Rectal smooth muscle tissue (tissue), 1 donor: ENCODE data around the gene ITPKB.

Experiments
- H3K27ac ChIP-seq: one replicate; pipeline ENCODE4 v1.7.0; 2013; ENCODE audit warnings: low read depth, low read length, inconsistent platforms
- H3K27me3 ChIP-seq: one replicate; pipeline ENCODE4 v1.7.0; 2013; ENCODE audit warnings: low read length; ENCODE audit not compliant: control insufficient read depth, insufficient read depth
- H3K36me3 ChIP-seq: one replicate; pipeline ENCODE4 v1.7.0; 2013; ENCODE audit warnings: low read length; ENCODE audit not compliant: control insufficient read depth, insufficient read depth
- H3K4me1 ChIP-seq: one replicate; pipeline ENCODE4 v1.7.0; 2013; ENCODE audit warnings: low read length; ENCODE audit not compliant: control insufficient read depth, insufficient read depth
- H3K4me3 ChIP-seq: one replicate; pipeline ENCODE4 v1.7.0; 2013; ENCODE audit warnings: low read length
- H3K9ac ChIP-seq: one replicate; pipeline ENCODE4 v1.7.0; 2013; ENCODE audit warnings: low read length

The ITPKB gene

GRCh38 chr1:226637147-226637935, 101.7 kb downstream of the ITPKB start:
- H3K4me3 ChIP-seq, result no peak overlapping the region
- peaks cover 39% of the 10 kb centered on the region for H3K4me1 ChIP-seq
- peak overlapping the region; percentile 73 for H3K27ac ChIP-seq
- no peaks in the 10 kb centered on the region for H3K27me3 ChIP-seq
- H3K36me3 ChIP-seq, result peaks cover 10% of the 10 kb centered on the region
- H3K9ac ChIP-seq, result no peak overlapping the region

GRCh38 chr1:226636847-226637096, 102.3 kb downstream of the ITPKB start:
- Histone ChIP-seq H3K27ac (no peak overlapping the region), H3K36me3 (peaks cover 10% of the 10 kb centered on the region), H3K4me3 (no peak overlapping the region), H3K9ac (no peak overlapping the region), H3K27me3 (no peaks in the 10 kb centered on the region), H3K4me1 (peaks cover 43% of the 10 kb centered on the region)

DNA sequence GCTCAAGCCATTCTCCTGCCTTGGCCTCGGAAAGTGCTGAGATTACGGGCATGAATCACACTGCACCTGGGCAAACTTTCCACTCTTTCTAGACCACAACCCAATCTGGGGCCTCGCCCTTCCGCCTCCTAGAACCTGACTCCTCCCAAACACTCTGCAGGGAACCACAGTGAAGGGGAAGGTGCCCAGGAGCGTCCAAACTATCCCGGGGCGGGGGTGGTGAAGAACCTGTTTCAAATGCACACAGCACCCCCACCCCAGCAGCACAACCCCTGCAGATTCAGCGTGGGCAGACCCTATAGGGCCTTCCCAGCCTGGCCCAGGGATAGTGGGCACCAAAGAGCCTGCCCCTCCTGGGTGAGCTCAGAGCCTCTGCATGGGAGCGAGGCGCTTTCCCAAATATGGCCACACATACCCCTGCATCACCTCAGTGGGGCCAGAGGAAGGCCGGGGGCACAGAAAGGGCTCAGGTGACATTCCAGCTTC, 103.6 kb downstream of the ITPKB start:
- Histone ChIP-seq H3K27ac (no peak overlapping the region), H3K27me3 (no peaks in the 10 kb centered on the region), H3K9ac (no peak overlapping the region), H3K36me3 (peaks cover 7% of the 10 kb centered on the region), H3K4me1 (peaks cover 41% of the 10 kb centered on the region), H3K4me3 (no peak overlapping the region)

DNA sequence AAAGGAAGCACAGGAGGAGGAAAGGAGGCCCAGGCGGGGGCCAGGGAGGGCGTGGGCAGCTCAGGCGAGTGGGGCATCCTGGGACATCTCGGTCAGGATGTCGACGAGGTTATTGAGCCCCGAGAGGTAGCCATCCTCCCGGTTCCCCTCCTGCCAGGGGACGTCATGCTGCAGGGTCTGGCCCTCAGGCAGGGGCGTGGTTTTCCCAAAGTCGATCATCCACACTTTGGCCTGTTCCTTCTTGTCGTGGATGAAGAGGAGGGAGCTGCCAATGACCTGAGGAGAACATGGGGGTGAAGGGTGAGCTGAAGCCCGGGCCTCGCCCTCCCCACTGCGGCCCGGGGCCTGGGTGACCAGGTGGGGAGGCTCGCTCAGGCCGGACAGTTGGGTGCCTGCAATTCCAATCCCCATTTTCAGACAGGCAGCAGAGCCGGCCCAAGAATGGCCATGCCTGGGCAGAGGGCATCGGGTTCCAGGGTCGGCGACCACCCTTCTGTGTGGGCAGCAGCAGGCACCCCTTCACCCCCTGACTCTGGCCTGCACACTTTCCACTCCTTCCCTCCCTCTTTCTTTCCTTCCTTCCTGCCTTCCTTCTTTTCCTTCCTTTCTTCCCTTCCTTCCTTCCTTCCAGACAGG, 104.4 kb downstream of the ITPKB start:
- peaks cover 4% of the 10 kb centered on the region for H3K36me3 ChIP-seq

DNA sequence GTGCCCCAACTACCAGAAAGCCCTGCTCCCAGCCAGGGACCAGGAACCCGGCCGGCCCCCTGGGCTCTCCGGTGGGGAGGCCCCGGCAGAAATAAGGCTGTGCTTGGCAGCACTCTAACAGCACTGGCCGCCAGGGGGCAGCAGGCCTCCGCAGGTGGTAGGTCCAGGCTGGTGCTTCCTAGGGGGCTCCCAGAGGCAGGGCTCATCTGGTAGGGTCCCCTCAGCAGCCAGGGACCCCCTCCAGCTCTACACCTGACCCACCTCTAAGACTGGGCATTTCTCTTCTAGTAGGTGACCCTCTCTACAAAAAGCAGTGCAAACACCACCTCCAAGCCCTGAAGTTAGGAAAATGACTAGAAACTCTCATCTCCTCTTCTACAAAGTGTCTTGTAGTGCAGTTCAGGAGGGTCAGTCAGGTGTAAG, 104.9 kb downstream of the ITPKB start:
- Histone ChIP-seq H3K27me3 (no peaks in the 10 kb centered on the region), H3K4me3 (no peak overlapping the region), H3K36me3 (peaks cover 3% of the 10 kb centered on the region), H3K9ac (no peak overlapping the region), H3K27ac (peak overlapping the region; percentile 80), H3K4me1 (peaks cover 38% of the 10 kb centered on the region)

More for the DNA sequence above, 104.4 kb downstream of the ITPKB start:
- no peak overlapping the region for H3K9ac ChIP-seq
- H3K27ac ChIP-seq, result peak overlapping the region; percentile 38
- peaks cover 38% of the 10 kb centered on the region for H3K4me1 ChIP-seq
- H3K4me3 ChIP-seq, result no peak overlapping the region
- H3K27me3 ChIP-seq, result no peaks in the 10 kb centered on the region

DNA sequence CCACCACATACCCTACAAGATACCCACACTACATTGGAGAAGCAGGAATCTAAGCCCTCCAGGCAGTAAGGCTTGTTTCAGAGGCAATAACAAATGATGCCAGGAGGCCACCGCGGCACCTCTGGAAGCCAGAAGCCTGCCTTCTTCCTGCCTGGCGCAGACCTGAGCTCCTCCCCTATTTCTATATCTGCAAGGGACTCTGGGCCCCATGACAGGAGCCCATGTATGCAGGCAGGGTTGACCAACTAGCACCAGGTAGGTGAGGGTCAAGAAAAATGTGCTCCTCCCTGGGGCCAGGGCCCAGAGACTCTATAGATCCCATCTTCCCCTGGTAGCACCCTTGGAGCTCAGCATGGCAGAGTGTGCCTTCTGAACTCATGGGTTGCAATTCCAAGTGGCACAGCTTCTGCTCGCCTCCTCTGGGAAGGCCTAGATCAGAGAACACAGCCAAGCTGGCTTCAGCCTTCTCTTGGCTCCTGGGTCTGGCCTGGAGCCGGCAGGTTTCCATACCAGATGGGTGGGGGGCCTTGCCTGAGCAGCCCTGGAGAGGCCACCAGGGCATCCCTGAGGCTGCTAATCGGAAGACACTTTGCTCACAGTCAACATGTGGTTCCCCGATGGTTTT, 105.4 kb downstream of the ITPKB start:
- H3K36me3 ChIP-seq, result peaks cover 1% of the 10 kb centered on the region
- peak overlapping the region; percentile 80 for H3K27ac ChIP-seq
- H3K4me1 ChIP-seq, result peaks cover 38% of the 10 kb centered on the region
- H3K9ac ChIP-seq, result no peak overlapping the region
- no peaks in the 10 kb centered on the region for H3K27me3 ChIP-seq
- H3K4me3 ChIP-seq, result no peak overlapping the region

DNA sequence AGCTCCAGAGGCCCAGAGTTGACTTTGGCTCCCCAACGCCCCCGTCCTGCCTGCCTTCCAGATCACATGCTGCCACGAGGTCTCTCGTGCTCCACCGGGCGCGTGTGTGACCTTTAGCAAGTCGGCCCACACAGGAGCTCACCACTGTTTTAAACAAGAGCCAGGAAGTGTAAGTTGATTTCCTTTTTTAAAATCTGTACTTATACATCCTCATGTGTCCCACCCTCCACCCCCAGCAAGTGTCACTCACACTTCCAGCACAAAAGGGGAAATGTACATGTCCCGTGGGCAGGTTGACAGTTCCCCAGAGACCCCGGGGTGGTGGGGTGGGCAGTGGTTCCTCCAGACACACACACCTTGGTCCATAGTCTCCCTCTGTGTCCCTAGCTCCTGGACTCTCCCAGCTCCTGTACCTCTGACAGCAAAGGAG, 106.1 kb downstream of the ITPKB start:
- Histone ChIP-seq H3K4me1 (peaks cover 36% of the 10 kb centered on the region), H3K27ac (peak overlapping the region; percentile 80), H3K27me3 (no peaks in the 10 kb centered on the region), H3K4me3 (no peak overlapping the region), H3K36me3 (no peaks in the 10 kb centered on the region), H3K9ac (no peak overlapping the region)

DNA sequence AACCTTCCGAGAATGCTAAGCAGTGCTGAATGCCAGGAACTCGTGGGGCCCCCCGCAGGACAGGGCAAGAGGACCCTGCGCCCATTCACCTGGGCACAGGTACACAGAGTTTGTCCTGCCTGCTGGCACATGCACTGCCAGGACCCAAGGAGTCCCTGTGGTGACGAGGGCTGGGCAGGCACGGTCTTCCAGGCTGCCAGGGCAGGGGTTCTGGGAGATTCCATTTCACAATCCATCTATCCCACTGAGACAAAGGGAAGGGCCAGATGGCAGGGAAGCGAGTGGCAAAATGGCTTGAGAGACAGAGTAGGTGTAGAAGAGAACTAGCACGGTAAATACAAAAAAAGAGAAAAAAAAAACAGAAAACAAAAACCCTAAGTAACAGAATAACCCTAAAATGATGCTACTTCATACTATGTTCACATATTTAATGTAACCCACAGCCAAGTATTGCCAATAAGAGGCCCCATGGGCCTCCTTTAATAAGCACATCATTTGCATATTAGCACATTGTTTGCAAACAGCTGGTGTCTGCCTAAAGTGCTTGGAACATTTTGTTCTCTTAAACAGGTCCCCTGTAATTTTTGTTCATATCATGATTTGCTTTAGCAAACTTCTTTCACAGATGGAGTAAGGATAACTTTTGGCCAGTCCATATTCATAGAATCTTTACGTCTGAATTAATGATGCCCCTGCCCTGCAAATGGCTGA, 106.8 kb downstream of the ITPKB start:
- Histone ChIP-seq H3K9ac (peak overlapping the region; percentile 27), H3K4me1 (peaks cover 31% of the 10 kb centered on the region), H3K4me3 (no peak overlapping the region), H3K27me3 (no peaks in the 10 kb centered on the region), H3K36me3 (no peaks in the 10 kb centered on the region), H3K27ac (peak overlapping the region; percentile 80)

DNA sequence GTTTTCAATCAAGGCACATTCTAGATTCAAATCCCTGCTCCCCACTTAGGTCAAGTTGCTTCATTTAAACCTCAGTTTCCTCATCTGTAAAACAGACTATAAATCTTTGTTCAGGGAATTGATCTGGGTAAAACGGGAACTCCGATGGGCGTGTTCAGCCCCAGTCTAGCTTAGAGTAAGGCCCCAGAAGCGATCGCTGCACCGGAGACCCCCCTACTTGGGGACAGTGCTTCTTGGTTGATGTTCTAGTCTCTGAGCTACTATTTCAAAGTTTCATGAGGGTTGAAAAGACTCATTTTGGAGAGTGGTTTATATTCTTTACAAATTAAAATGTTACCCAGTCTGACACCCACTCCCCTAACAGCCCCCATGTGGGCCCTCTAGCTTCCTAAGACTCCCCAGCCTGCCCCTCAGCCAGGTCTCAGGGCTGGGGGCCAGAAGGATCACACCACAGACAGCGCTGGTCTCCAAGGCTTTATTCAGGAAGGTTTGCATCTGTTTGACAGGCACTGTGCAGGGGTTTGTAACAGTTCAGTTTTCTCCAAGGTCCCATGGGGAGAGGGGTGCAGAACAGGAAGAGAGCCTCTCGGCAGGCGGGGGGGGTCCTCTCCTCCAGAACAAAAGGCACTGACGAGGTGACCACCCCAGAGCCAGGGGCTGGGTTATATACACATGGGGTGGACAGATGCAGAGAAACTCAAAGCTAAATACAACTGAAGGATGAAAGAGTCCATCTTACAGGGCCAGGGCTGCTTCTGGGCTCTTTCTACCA, 107.7 kb downstream of the ITPKB start:
- Histone ChIP-seq H3K4me3 (no peak overlapping the region), H3K4me1 (peaks cover 32% of the 10 kb centered on the region), H3K9ac (no peak overlapping the region), H3K27me3 (no peaks in the 10 kb centered on the region), H3K36me3 (no peaks in the 10 kb centered on the region), H3K27ac (peak overlapping the region; percentile 80)

DNA sequence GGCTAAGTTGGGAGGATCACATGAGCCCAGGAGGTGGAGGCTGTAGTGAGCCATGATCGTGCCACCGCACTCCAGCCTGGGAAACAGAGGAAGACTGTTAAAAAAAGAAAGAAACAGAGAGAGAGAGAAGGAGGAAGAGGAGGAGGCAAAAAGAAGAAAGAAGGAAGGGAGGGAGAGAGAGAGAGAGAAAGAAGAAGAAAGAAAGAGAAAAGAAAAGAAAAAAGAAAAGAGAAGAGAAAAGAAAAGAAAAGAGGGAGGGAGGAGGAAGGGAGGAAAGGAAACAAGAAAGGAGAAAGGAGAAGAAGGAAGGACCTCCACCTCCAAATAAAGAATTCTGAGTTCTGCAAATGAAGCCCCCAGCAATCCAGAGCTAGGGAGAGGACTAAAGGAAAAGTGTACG, 108.5 kb downstream of the ITPKB start:
- Histone ChIP-seq H3K27ac (peak overlapping the region; percentile 80), H3K4me1 (peaks cover 36% of the 10 kb centered on the region)

GRCh38 chr1:226629896-226630550, 109.1 kb downstream of the ITPKB start:
- H3K27me3 ChIP-seq, result no peaks in the 10 kb centered on the region
- peaks cover 36% of the 10 kb centered on the region for H3K4me1 ChIP-seq
- no peaks in the 10 kb centered on the region for H3K36me3 ChIP-seq
- no peak overlapping the region for H3K27ac ChIP-seq
- H3K4me3 ChIP-seq, result no peak overlapping the region
- H3K9ac ChIP-seq, result no peak overlapping the region

More for the DNA sequence above, 108.5 kb downstream of the ITPKB start:
- Histone ChIP-seq H3K36me3 (no peaks in the 10 kb centered on the region), H3K9ac (no peak overlapping the region), H3K4me3 (no peak overlapping the region), H3K27me3 (no peaks in the 10 kb centered on the region)
